ENCODE data around the gene CASP7.

Gene CASP7

GRCh38 chr10:113713640-113713982 is 33.9 kb downstream of the CASP7 start:
- DNase-seq: no peak

GRCh38 chr10:113716109-113716910 is 36.6 kb downstream of the CASP7 start:
- no peak for DNase-seq

DNA sequence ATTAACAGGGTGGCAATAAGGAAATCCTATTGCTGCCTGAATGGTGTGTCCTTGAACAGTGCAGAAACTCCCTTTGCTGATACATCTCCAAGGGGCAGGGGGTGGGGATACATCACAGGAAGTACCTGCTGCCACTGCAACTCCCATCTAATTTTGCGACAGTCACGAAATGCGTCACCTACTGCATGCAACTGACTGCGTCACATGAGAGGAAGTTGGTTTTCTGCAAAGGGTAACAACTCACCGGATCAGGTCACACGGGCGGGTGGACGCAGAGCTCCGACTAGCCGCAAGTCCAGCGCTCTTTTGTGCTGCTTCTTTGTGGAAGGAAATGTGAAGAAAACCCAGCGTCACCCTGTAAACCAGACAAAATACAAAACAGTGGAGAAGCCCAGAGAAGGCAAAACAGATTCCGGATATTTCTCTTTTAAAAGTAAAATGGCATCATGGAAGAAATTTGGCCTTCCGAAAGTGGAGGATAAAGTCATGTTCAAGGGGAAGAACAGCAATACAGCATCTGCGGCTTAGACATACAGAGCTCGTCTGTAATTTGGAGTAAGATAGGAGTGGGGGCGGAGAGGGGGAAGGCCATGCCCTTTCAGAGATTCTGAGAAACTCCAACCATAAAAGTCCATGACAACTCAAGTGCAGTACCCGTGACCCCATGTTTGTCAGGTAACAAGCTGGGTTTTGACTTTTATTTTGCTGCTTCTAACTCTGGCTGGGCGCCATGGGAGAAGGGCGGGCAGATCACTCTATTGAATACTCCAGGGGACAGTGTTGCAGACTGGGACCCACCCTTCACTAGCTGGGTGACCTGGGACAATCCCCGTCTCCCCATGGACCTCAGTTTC is 39.5 kb downstream of the CASP7 start:
- no peak for DNase-seq

DNA sequence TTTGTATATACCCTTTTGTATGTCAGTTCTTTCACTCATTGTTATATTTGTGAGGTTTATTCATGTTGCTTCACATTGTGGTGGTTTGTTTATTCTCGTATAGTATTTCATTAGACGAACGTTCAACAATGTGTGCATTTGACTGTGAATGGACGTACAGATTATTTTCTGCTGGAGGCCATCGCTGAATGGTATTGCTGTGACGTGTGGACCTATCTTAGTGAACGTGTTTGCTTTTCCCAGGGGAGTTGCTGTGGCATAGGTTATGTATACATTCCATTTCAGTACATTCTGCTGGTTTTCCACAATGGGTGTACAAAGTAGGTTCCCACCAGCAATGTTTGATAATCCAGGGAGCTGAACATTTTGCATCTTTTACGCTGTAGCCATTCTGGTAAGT is 40.7 kb downstream of the CASP7 start:
- no peak for DNase-seq

DNA sequence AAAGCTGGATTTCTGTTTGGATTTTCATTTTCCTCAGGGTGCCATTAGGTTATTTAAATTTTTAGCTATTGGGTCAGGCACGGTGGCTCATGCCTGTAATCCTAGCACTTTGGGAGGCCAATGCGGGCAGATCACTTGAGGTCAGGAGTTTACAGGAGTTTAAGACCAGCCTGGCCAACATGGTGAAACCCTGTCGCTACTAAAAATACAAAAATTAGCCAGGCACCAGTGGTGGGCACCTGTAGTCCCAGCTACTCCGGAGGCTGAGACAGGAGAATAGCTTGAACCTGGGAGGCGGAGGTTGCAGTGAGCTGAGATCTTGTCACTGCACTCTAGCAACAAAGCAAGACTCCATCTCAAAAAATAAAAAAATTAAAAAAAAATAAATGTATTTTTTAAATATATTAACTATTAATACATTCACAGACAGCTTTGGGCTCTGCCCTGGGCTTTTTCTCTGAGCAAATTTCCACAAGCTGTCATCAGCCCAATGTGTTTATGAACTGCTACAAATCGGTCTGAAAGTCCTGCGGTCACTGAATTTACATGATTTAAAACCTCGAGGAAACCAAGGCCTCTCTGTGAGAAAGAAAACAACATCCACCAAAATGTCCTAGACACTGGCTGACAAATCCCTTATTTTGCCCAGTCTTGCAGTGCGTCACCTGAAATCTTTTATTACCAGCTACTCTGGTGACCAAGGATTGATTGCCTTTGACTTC is 52.6 kb downstream of the CASP7 start:
- DNase-seq: no peak

DNA sequence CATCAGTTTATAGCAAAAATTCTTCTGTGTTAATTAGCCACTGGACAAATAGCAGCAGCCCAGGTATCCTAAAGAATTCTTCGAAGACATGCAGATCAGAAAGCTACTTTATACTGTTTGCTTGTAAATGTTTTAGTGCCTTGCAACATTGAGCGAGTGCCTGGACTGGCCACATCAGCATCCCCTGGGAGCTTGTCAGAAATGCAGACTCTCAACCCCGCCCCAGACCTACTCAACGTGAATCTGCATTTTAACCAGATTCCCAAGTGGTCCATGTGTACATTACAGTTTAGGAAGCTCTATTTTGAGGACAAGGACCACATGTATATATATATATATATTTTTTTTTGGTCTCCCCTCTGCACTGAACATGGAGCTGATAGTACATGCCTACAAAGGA is 53.3 kb downstream of the CASP7 start:
- no peak for DNase-seq

- no peak for DNase-seq
Observed at GRCh38 chr10:113733635-113734034, 53.9 kb downstream of the CASP7 start.

- no peak for DNase-seq
Observed at GRCh38 chr10:113735913-113736312, 56.2 kb downstream of the CASP7 start.

- no peak for DNase-seq
Observed at GRCh38 chr10:113736576-113736975, 56.9 kb downstream of the CASP7 start.

DNA sequence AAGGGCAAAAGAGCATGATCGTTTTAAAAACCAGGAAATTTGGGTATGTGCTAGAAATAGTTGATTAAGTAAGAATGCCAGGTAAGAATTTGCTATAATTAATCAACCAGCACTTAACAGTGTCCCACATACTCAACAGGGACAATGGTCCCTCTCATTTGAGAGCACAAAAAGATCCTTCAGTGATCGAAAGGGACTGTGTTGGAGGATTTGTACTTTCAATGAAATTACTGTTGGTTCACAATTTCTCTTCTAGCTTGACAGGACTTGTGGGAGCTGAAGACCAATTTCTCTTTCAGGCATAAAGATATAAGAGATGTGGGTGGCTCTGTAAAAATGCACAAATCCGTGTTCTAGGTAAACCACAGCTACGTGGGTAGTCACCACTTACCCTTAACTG is 59.3 kb downstream of the CASP7 start:
- DNase-seq: no peak

GRCh38 chr10:113739577-113739976 is 59.9 kb downstream of the CASP7 start:
- no peak for DNase-seq

DNA sequence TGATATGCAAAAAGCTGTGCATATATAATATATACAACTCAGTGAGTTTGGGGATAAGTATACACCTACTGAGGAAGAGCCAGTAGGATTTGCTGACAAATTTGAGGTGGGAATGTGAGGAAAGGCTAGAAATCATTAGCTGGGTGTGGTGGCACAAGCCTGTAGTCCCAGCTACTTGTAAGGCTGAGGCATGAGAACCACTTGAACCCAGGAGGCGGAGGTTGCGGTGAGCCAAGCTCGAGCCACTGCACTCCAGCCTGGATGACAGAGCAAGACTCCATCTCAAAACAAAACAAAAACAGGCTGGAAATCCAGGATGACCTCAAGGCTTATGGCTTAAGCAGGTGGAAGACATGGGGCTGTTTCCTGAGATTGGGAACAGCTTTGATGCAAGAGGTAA is 61.1 kb downstream of the CASP7 start:
- no peak for DNase-seq

DNA sequence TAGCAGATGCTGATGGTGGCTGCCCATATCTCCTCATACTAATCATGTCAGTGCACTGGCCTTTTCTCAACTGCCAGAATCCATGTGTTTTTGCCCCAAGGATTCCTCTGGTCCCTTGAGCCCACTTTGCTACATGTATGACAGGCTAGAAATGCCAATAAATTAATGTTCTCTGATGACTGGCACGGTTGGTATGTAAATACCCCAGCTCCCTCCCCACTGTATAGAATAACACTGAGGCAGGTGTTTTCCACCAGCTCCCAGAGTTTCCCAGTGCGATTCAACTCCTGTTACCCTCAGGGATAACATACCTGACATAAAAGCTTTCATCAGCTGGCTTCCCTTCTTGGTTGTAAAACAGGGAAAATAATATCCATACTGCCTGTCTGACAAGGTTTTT is 62.8 kb downstream of the CASP7 start:
- DNase-seq: no peak

GRCh38 chr10:113743594-113743993 is 63.9 kb downstream of the CASP7 start:
- no peak for DNase-seq

- DNase-seq: no peak
Observed at GRCh38 chr10:113745374-113745773, 65.7 kb downstream of the CASP7 start.

- DNase-seq: no peak
Observed at GRCh38 chr10:113746217-113746957, 66.7 kb downstream of the CASP7 start.

- no peak for DNase-seq
Observed at GRCh38 chr10:113751181-113751732, 71.5 kb downstream of the CASP7 start, which contains the start of gene PLEKHS1. Gene PLEKHS1, plus strand, starts transcription at chr10:113751682. Its CDS starts 3,596 bp downstream, at chr10:113755278.

DNA sequence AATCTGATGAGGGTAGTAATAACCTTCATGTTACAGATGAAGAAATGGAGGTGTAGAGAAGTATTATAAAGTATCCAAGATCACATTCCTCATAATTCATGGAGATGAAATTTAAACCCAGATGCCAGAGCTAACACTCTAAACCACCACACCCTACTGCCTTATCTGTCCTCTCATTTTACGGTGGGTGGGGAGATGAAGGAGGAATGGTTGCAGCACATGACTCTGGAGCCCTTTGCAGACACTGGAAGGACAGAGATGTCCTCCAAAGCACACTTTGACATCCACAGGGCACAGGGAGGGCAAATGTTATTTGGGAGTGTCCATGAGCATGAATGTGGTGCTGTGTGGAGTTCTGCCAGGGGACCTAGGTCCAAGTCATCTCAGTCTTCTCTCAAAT is 72.8 kb downstream of the CASP7 start:
- DNase-seq: no peak

DNA sequence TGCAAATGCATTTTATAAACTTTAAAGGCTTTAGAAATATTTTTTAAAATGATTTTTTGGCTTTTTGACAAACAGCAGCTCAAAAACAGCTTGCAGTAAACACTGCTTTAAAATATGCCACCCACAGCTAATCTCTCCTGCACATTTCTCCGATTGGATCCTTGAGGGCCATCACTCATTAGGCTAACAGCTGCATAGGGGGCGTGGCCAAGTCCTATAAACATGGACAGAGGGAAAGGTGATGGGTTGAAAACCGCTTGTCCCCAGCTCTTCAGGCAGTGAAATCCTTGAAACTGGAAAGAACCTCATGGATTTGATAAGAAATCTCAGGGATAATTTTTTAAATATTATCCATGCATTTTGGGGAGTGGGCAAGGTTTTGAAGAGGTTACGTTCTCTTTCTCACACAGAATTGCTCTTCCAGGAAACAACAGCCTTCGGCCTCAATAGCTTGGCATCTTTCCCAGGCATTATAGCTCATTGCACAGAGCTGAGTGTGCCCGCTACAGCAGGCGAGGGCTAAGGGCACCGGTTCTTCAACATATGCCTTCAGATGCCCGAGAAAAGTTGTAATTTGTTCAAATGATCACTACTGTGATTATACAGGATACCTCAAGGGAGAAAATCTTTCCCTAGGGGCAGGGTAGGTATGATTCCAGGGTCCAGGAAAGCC is 73.4 kb downstream of the CASP7 start:
- no peak for DNase-seq

DNA sequence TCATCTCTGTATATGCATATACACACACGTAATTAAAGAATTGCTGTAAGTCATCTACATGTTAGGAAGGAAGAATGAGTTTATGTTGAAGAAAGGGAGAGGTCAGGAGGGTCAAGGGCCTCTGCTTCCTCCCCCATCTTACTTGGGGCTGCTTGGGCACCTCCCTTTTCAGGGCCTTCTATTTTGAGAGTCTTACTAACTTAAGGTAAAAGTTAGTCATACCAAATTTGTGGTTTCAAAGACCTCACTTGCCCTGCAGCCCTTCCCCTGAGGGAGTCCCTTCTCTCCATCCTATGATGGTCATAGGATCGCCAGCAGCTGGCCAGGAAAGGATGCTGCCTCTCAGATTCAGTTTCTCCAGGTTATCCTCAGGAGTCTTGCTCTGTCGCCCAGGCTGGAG is 74.4 kb downstream of the CASP7 start:
- no peak for DNase-seq

- DNase-seq: no peak
Observed at GRCh38 chr10:113754768-113755167, 75.1 kb downstream of the CASP7 start.

All from activated CD4-positive, alpha-beta T cell treated with anti-CD3 and anti-CD28 coated beads, Interleukin-2, amount 50 U/mL, for 48 hours (primary cell).